Gastrocnemius medialis (tissue), 4 donors: ENCODE results near the gene PFKFB2. TPM values are rescaled to one million over a fixed set of nuclear protein-coding genes. Genes with fewer than 3 reads are reported as not detected.
"Not testable (repeated sequence)": the region's sequence is repeated elsewhere in the genome, so short reads cannot be mapped to it uniquely, and the experiment has no call there.

Experiments used
- ATAC-seq, 2 donors: fragments of 150-250 bp; one replicate each; pipeline ENCODE4 v1.9.1; 2016
- DNase-seq, 2 donors: peaks; one replicate each; pipeline ENCODE4 v3.0.0-alpha.2; 2019
- H3K27ac ChIP-seq, 4 donors: fragments of 200-600 bp; sonication (generic); 1 replicate in 1 of 4; 2 replicates in 3 of 4; pipeline ENCODE4 v1.5.1; 2016 to 2018; ENCODE audit warnings: mild to moderate bottlenecking in 2 of 4, moderate library complexity in 1 of 4
- H3K27me3 ChIP-seq, 3 donors: fragments of 200-600 bp; sonication (generic) in 2 of 3; 1 replicate in 1 of 3; 2 replicates in 2 of 3; pipeline versions ENCODE4 v1.5.1 to v1.6.0; 2016 to 2019; ENCODE audit warnings: mild to moderate bottlenecking in 1 of 3, moderate library complexity in 1 of 3
- H3K36me3 ChIP-seq, 2 donors: fragments of 200-600 bp; sonication (generic) in 1 of 2; one replicate each; pipeline ENCODE4 v1.5.1; 2017 to 2018
- H3K4me1 ChIP-seq, 2 donors: fragments of 200-600 bp; sonication (generic) in 1 of 2; one replicate each; pipeline ENCODE4 v1.5.1; 2016 to 2017; ENCODE audit warnings: mild to moderate bottlenecking in 2 of 2
- H3K4me3 ChIP-seq, 4 donors: fragments of 200-600 bp; sonication (generic) in 3 of 4; 1 replicate in 1 of 4; 2 replicates in 3 of 4; pipeline ENCODE4 v1.5.1; 2016 to 2019; ENCODE audit warnings: mild to moderate bottlenecking in 2 of 4
- H3K9me3 ChIP-seq, 3 donors: fragments of 200-600 bp; sonication (generic) in 2 of 3; 1 replicate in 1 of 3; 2 replicates in 2 of 3; pipeline ENCODE4 v1.5.1; 2016 to 2019
- CTCF ChIP-seq, 5 experiments: fragments of 450-650 bp in 3 of 5; fragments of 200-600 bp in 2 of 5; sonication (generic) in 2 of 5; IDR thresholded peaks in 4 of 5; conservative IDR thresholded peaks in 1 of 5; 1 replicate in 4 of 5; 2 replicates in 1 of 5; pipeline ENCODE4 v1.5.1; 2016 to 2019; ENCODE audit warnings: antibody characterized with exemption in 5 of 5, mild to moderate bottlenecking in 3 of 5, moderate library complexity in 3 of 5
- POLR2A ChIP-seq, 2 donors: fragments of 450-650 bp; IDR thresholded peaks; one replicate each; pipeline ENCODE4 v1.6.1; 2017; ENCODE audit warnings: antibody characterized with exemption in 2 of 2, mild to moderate bottlenecking in 2 of 2, moderate library complexity in 2 of 2
- in situ Hi-C, 4 donors: fragments of 200-750 bp; cut with MboI; loops; one replicate each; pipeline versions ENCODE4 v1.15.0 to v1.8.0; 2017; ENCODE audit warnings: low sequenced_read_pairs in 4 of 4
- intact Hi-C: fragments of 100-400 bp; cut with DNase I; formaldehyde crosslinking; loops from one replicate; pipeline ENCODE4 v1.15.1; 2023; ENCODE audit warnings: low total_unique reads
- total RNA-seq, 4 donors: library from RNA; depleted of rRNA; stranded (reverse); fragments of >200 nt; gene quantifications; one replicate each; pipeline versions ENCODE4 v1.1.0 to v1.2.3, GENCODE V29; 2016

The PFKFB2 gene
- total RNA-seq, 4 donors from 2014 or later, result 35.5 to 40.3 (median 37.6) TPM

GRCh38 chr1:207040181-207040533 lies 12.9 kb upstream of the PFKFB2 start:
- no peaks in the 10 kb centered on the region for H3K9me3 ChIP-seq
- in situ Hi-C loops, result loop anchor here in 2 of 4 donors (5.0 kb wide), 1 partner anchor 37 kb away; no protein-coding TSS in a partner anchor
- intact Hi-C loops, result no loop called here
- H3K27me3 ChIP-seq, result no peaks in the 10 kb centered on the region
- no peak for DNase-seq
- H3K4me1 ChIP-seq, result peaks cover 2 to 9% of the 10 kb centered on the region in 2 donors
- ATAC-seq, result no peak
- H3K27ac ChIP-seq, result no peak overlapping the region
- no peak overlapping the region for H3K4me3 ChIP-seq
- no peaks in the 10 kb centered on the region for H3K36me3 ChIP-seq
- TF ChIP-seq CTCF (IDR thresholded peaks at IDR 0.05 in 4 of 5, conservative IDR thresholded peaks at IDR 0.05 in 1 of 5) (no peak), POLR2A (IDR thresholded peaks at IDR 0.05) (no peak)

GRCh38 chr1:207041397-207041796 lies 11.7 kb upstream of the PFKFB2 start:
- H3K9me3 ChIP-seq, ATAC-seq, H3K4me3 ChIP-seq, DNase-seq, H3K27ac ChIP-seq, H3K27me3 ChIP-seq, H3K36me3 ChIP-seq, intact Hi-C loops: not testable (repeated sequence)
- in situ Hi-C loops, result loop anchor here in 2 of 4 donors (5.0 kb wide), 1 partner anchor 36 kb away; no protein-coding TSS in a partner anchor
- H3K4me1 ChIP-seq, result peaks cover 14 to 18% of the 10 kb centered on the region in 2 donors

GRCh38 chr1:207045453-207045852 lies 7.6 kb upstream of the PFKFB2 start:
- no peak overlapping the region for H3K4me3 ChIP-seq
- H3K36me3 ChIP-seq, result peaks cover 0 to 17% of the 10 kb centered on the region in 2 donors

GRCh38 chr1:207047505-207047904 lies 5.6 kb upstream of the PFKFB2 start:
- in situ Hi-C loops, result no loop called here

More at GRCh38 chr1:207045453-207045852, 7.6 kb upstream of the PFKFB2 start:
- no peak overlapping the region for H3K27ac ChIP-seq
- DNase-seq, result no peak
- intact Hi-C loops (no loop called here), in situ Hi-C loops (no loop called here)
- no peak for ATAC-seq
- peaks cover 34 to 40% of the 10 kb centered on the region in 2 donors for H3K4me1 ChIP-seq
- H3K9me3 ChIP-seq, result no peaks in the 10 kb centered on the region
- H3K27me3 ChIP-seq, result no peaks in the 10 kb centered on the region
- TF ChIP-seq CTCF (IDR thresholded peaks at IDR 0.05 in 4 of 5, conservative IDR thresholded peaks at IDR 0.05 in 1 of 5) (no peak), POLR2A (IDR thresholded peaks at IDR 0.05) (no peak)

GRCh38 chr1:207048041-207048440 lies 5.0 kb upstream of the PFKFB2 start:
- Histone ChIP-seq H3K4me1 (peaks cover 40 to 47% of the 10 kb centered on the region in 2 donors), H3K27me3 (no peaks in the 10 kb centered on the region), H3K4me3 (no peak overlapping the region), H3K36me3 (peaks cover 0 to 17% of the 10 kb centered on the region in 2 donors), H3K27ac (no peak overlapping the region), H3K9me3 (no peaks in the 10 kb centered on the region)
- TF ChIP-seq CTCF (IDR thresholded peaks at IDR 0.05 in 4 of 5, conservative IDR thresholded peaks at IDR 0.05 in 1 of 5) (no peak), POLR2A (IDR thresholded peaks at IDR 0.05) (no peak)
- ATAC-seq (no peak), DNase-seq (no peak)
- intact Hi-C loops, result no loop called here
- in situ Hi-C loops, result no loop called here

More at GRCh38 chr1:207047505-207047904, 5.6 kb upstream of the PFKFB2 start:
- ATAC-seq (no peak), DNase-seq (no peak)
- Histone ChIP-seq H3K4me1 (peaks cover 40 to 47% of the 10 kb centered on the region in 2 donors), H3K4me3 (no peak overlapping the region), H3K9me3 (no peaks in the 10 kb centered on the region), H3K27ac (no peak overlapping the region), H3K36me3 (peaks cover 0 to 17% of the 10 kb centered on the region in 2 donors), H3K27me3 (no peaks in the 10 kb centered on the region)
- intact Hi-C loops, result no loop called here
- TF ChIP-seq POLR2A (IDR thresholded peaks at IDR 0.05) (no peak), CTCF (IDR thresholded peaks at IDR 0.05 in 4 of 5, conservative IDR thresholded peaks at IDR 0.05 in 1 of 5) (no peak)
